Retina (tissue), 1 donor: ENCODE results near the gene CASTOR1.

ENCODE experiments used
- DNase-seq: peaks from one replicate; pipeline ENCODE4 v3.0.0-alpha.2; 2016

The CASTOR1 gene

GRCh38 chr22:30262917-30263741 lies 26.2 kb downstream of the CASTOR1 start:
- DNase-seq, result peak; percentile 86

GRCh38 chr22:30262112-30262511 lies 27.2 kb downstream of the CASTOR1 start:
- DNase-seq, result no peak

GRCh38 chr22:30261134-30261533 lies 28.2 kb downstream of the CASTOR1 start:
- no peak for DNase-seq

GRCh38 chr22:30260682-30261081 lies 28.6 kb downstream of the CASTOR1 start:
- DNase-seq, result no peak

GRCh38 chr22:30260276-30260675 lies 29.0 kb downstream of the CASTOR1 start:
- DNase-seq, result no peak

GRCh38 chr22:30254314-30254713 lies 35.0 kb downstream of the CASTOR1 start:
- DNase-seq, result no peak

GRCh38 chr22:30253205-30253852 lies 36.0 kb downstream of the CASTOR1 start:
- no peak for DNase-seq

GRCh38 chr22:30252411-30253204 lies 36.7 kb downstream of the CASTOR1 start:
- DNase-seq, result no peak

- no peak for DNase-seq
These were observed 37.6 kb downstream of the CASTOR1 start for GRCh38 chr22:30251711-30252110.

GRCh38 chr22:30250661-30251267 lies 38.5 kb downstream of the CASTOR1 start:
- no peak for DNase-seq

- no peak for DNase-seq
These were observed 39.2 kb downstream of the CASTOR1 start for GRCh38 chr22:30250039-30250565.

GRCh38 chr22:30249049-30250038 lies 40.0 kb downstream of the CASTOR1 start:
- DNase-seq, result no peak

GRCh38 chr22:30248484-30248883 lies 40.8 kb downstream of the CASTOR1 start:
- no peak for DNase-seq

GRCh38 chr22:30247974-30248373 lies 41.3 kb downstream of the CASTOR1 start:
- no peak for DNase-seq

GRCh38 chr22:30247561-30247960 lies 41.7 kb downstream of the CASTOR1 start:
- DNase-seq, result no peak

GRCh38 chr22:30246814-30247376 lies 42.4 kb downstream of the CASTOR1 start:
- no peak for DNase-seq

GRCh38 chr22:30245985-30246813 lies 43.1 kb downstream of the CASTOR1 start, which contains the start of gene LIF:
Gene LIF (minus strand): TSS chr22:30246759. CDS start chr22:30246695, 64 bp downstream.
- peak; percentile 74 for DNase-seq

GRCh38 chr22:30245181-30245984 lies 43.9 kb downstream of the CASTOR1 start:
- DNase-seq, result no peak

GRCh38 chr22:30244641-30245040 lies 44.7 kb downstream of the CASTOR1 start:
- DNase-seq, result no peak
